ENCODE results near the gene RFX8.
A peak's percentile ranks its signal among the peaks of the same experiment; 100 is the strongest.
"Not testable (repeated sequence)": the region's sequence is repeated elsewhere in the genome, so short reads cannot be mapped to it uniquely, and the experiment has no call there.

The RFX8 gene

GRCh38 chr2:101440127-101440738, 34.7 kb downstream of the RFX8 start:
- DNase-seq (ENCODE audit: low read depth in 2 of 2) = no peak

GRCh38 chr2:101439716-101440115, 35.2 kb downstream of the RFX8 start:
- DNase-seq (ENCODE audit: low read depth in 2 of 2) = no peak

- not testable (repeated sequence) for DNase-seq (ENCODE audit: low read depth in 2 of 2)
Measured at GRCh38 chr2:101438555-101438954, 36.4 kb downstream of the RFX8 start.

DNA sequence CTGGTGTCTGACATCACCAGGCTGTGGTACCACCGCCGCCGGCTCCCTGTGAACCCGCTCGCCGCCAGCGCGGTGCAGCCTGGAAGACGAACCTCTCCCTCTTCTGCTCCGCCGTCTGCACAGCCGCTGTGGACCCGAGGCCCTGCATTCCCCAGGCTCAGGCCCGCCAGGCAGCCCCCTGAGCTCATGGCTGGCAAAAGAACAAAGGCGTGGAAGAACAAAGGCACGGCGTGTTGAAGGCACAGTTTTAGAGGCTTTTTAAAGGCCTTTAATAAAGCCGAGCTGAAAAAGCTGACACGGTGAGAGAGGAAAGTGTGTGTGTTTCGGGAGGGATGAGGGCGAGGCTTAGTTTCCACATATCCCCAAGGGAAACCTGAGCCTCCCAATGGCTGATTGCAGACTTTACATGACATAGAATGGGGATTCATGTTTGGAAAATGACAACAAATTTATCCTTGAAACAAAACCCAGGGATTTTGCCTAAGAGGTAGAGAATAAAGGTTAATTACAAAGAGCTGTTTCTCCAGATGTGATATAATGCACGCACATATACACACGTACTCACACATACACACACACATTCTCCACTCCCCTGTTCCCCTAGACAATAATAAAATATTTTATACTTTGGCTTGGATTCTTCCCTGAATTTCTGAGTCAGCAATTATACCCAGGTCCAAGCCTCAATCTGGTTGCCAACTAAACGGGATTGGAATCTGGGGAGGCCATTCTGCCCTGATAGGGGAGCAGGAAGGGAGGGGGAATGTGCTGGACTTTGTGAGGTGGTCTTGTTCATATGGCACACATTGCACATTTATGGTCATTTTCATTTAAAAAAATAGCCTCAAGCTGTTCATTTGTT, 39.7 kb downstream of the RFX8 start:
- no peak for DNase-seq (ENCODE audit: low read depth in 2 of 2)

- no peak for DNase-seq (ENCODE audit: low read depth in 2 of 2)
Measured at GRCh38 chr2:101433465-101433864, 41.4 kb downstream of the RFX8 start.

DNA sequence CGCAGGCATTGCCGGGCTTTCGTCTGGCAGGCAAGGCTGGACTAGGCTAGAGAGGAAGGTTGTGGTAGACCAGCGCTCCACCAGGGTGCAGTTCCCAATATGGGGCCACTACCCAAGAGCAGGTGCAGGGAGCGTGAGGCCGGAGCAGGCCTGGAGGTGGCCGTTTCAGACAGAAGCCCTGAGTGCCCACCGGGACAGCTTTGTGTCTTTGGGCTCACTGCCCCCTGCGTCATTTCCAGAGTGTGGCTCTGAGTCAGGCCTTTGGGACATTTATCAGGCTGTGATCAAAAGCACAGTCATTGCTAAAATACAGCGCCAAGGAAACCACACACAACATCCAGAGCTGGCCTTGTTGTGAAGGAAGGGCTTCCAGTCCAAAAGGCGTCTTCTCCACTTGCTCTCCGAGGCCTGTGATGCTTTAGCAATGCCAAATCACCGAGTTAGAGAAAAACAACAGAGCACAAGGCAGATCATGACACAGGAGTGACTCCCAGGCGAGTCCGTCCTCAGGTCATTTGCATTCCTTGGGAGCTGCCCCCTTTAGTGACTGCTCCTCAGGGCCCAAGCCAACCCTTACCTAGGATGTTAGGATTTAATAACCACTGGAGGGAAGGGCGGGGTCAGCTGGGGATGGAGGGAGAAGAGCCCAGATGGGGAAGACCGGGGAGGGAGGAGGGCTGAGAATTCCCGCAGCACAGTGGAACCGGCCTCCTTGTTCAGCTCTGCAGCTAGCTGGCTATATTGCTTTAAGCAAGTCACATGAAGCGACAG, 42.3 kb downstream of the RFX8 start:
- no peak for DNase-seq (ENCODE audit: low read depth in 2 of 2)

- no peak for DNase-seq (ENCODE audit: low read depth in 2 of 2)
Measured at GRCh38 chr2:101431486-101431885, 43.4 kb downstream of the RFX8 start.

DNA sequence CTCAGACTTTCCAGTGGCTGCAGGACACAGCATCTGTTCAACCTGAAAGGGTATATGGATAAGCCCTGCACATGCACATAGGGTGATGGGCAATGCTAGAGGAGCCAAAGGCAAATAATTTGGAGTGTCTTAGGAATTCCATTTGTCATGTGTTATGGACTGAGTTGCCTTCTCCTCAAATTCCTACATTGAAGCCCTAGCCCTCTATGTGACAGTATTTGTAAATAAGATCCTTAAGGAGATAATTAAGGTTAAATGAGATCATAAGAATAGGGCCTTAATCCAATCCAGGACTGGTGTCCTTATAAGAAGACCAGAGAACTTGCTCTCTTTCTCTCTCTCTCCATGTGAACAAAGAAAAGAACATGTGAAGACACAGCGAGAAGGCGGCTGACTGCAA, 44.8 kb downstream of the RFX8 start:
- DNase-seq (ENCODE audit: low read depth in 2 of 2) = no peak

- DNase-seq (ENCODE audit: low read depth in 2 of 2) = no peak
Measured at GRCh38 chr2:101429453-101429852, 45.5 kb downstream of the RFX8 start.

- DNase-seq (ENCODE audit: low read depth in 2 of 2) = no peak
Measured at GRCh38 chr2:101428422-101429176, 46.3 kb downstream of the RFX8 start.

GRCh38 chr2:101427743-101428142, 47.2 kb downstream of the RFX8 start:
- no peak for DNase-seq (ENCODE audit: low read depth in 2 of 2)

- DNase-seq (ENCODE audit: low read depth in 2 of 2) = no peak
Measured at GRCh38 chr2:101427240-101427639, 47.7 kb downstream of the RFX8 start.

DNA sequence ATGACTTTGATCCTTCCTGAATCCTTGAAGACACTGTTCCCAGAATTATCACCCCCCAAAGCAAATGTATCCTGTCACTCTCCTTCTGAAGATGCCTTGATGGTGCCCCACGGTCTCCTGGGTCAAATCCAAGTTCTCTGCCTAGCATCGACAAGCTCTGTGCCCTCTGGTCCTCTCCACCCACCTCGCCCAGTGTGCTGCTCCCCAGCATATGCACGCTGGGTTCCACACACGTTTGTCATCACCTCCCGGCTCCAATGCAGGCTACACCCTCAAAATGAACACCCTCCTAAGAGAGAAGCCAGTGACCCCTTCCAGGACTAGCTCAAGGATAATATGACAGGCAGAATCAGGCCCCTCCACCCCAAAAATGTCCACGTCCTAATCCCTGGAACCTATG, 48.1 kb downstream of the RFX8 start:
- DNase-seq (ENCODE audit: low read depth in 2 of 2) = no peak

DNA sequence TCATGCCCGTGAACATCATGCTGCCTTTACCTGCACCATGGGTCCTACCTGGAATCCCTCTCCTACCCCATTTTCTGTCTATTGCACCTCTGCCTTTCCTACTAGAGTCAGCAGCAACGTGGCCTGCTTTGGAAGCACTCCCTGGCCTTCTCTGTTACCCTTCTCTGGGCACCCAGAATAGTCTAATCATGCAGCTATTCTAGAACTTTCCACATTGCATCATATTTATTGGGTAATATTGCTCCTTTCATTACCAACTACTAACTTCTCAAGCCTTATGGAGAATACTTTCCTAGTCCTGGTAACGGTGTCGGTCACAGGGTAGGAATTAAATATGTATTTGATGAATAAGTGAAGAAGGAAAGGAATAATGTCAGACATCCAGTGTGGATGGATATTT, 54.3 kb downstream of the RFX8 start:
- no peak for DNase-seq (ENCODE audit: low read depth in 2 of 2)

DNA sequence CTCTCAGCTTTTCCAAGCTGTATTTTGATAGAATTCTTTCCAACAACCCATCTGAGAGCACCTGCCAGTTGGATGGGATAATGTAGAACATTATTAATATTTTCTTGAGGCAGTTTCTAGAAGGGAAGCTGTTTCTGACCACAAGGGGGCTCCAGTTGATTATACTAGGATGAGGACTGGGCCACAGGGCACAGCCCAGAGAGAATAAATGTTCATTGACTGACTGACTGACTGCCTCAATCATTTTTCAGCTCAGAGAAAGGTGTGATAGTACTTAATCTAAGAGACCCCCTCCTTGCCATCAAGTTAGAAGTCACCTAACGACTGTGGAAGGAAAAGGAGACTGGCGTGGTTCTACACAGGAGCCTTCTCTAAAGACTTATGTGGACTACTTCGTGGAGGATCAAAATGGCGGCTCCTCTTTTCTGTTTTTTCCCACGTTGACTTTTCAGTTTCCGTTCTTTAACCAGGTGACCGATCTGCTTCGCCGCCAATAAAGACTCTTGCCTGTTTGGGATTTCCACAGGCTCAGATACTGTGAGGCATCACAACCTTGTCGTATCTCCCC, 55.7 kb downstream of the RFX8 start:
- peak; percentile 33 to 49 for DNase-seq (ENCODE audit: low read depth in 2 of 2)

GRCh38 chr2:101418460-101419095, 56.3 kb downstream of the RFX8 start:
- DNase-seq (ENCODE audit: low read depth in 2 of 2) = no peak

DNA sequence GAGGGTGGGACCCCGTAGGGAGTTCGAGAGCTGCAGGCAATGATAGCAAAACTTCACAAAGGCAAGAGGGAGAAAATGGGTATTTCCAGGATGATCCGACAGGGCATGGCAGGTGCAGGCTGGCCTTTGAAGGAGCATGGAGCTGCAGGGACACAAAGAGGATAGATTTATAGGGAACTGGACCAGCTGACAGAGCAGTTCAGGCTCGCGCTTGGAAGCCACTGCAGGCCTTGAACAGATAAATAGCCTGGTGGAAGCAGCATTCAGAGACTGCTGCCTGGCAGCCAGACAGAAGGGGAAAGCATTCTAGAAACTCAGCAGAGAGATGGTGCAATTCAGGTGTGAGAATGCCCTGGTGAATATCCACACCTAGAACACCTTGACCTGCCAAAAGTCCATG, 58.3 kb downstream of the RFX8 start:
- DNase-seq (ENCODE audit: low read depth in 2 of 2) = no peak

GRCh38 chr2:101415884-101416283, 59.0 kb downstream of the RFX8 start:
- no peak for DNase-seq (ENCODE audit: low read depth in 2 of 2)

DNA sequence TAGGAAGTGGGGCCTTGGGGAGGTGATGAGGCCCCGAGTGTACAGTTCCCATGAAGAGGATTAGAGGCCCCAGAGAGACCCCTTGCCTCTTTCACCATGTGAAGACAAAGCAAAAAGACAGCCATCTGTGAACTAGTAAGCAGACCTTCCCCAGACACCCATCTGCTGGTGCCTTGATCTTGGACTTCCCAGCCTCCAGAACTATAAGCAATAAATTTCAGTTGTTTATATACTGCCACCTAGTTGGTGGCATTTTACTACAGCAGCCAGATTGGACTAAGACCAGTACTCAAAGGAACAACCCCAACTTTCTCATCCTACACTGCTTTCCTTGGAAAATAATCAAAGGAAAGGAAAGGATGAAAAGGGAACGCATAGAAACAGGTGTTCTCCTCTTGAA, 59.7 kb downstream of the RFX8 start:
- DNase-seq (ENCODE audit: low read depth in 2 of 2) = no peak

DNA sequence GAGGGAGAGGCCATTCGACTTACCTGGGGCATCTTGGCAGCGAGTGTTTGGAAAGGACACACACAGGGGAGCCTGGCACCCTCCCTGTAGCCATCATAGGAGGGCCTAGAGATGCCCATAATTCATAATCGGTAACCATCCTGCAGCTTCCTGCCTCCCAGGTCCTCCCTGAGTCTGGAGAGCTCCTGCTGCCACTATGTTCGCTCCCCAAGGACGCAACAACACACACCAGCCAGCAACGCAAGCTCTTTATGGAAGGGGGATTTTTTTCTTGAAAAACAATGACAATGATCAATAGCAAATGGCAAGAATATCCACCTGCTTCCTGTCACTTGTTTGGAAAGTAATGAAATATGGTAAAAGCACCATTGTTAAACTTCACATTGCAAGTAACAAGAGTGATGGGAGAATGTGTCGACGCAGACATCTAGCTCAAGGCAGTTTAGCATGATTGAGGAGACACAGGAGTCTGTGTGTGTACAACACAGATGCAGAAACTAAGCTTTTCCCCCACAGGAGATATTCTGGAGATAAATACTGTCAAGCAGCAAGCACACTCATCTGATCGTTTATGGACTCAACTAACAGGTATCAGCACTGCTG, 62.7 kb downstream of the RFX8 start:
- DNase-seq (ENCODE audit: low read depth in 2 of 2) = no peak

- DNase-seq (ENCODE audit: low read depth in 2 of 2) = no peak
Measured at GRCh38 chr2:101410746-101411145, 64.2 kb downstream of the RFX8 start.

All from stimulated activated CD4-positive, alpha-beta T cell treated with anti-CD3 and anti-CD28 coated beads, Interleukin-12 subunit alpha, Interleukin-12 subunit beta, amount 100 ng/mL, for 24 hours (primary cell).